HepG2 (cell line): ENCODE measurements around the gene VAMP2. TPM values are rescaled to one million over a fixed set of nuclear protein-coding genes. Genes with fewer than 3 reads are reported as not detected.

Source experiments
- ASH2L ChIP-seq: fragments of 300-600, 200-600 bp; sonication (generic); IDR thresholded peaks from 2 replicates; pipeline ENCODE4 v1.7.0; 2017; ENCODE audit warnings: low read depth, mild to moderate bottlenecking, moderate library complexity, mixed read lengths, low read length; ENCODE audit not compliant: insufficient read length
- CCDC6 ChIP-seq: sonication (generic); formaldehyde crosslinking; IDR thresholded peaks from 2 replicates; pipeline ENCODE4 v1.8.1; 2022; ENCODE audit warnings: mild to moderate bottlenecking, missing genetic modification reagents, moderate library complexity
- DZIP1 ChIP-seq: sonication (generic); formaldehyde crosslinking; IDR thresholded peaks from 2 replicates; pipeline ENCODE4 v1.5.0; 2020; ENCODE audit warnings: mild to moderate bottlenecking, missing genetic modification reagents
- FOXK1 ChIP-seq: sonication (generic); formaldehyde crosslinking; IDR thresholded peaks from 2 replicates; pipeline ENCODE4 v1.4.0; 2020; ENCODE audit warnings: low read depth, missing genetic modification reagents, borderline replicate concordance
- HCFC1 ChIP-seq: fragments of 150-350 bp; IDR thresholded peaks from 2 replicates; pipeline ENCODE4 v1.6.1; 2014; ENCODE audit warnings: low read depth, low read length
- HMG20B ChIP-seq: conservative IDR thresholded peaks from 2 replicates; pipeline ENCODE4 v1.6.1; 2016; ENCODE audit warnings: missing genetic modification reagents, missing compliant biosample characterization
- JUND ChIP-seq: sonication (generic); formaldehyde crosslinking; IDR thresholded peaks from 2 replicates; pipeline ENCODE4 v1.8.0; 2022; ENCODE audit warnings: mild to moderate bottlenecking, missing genetic modification reagents
- MTA1 ChIP-seq: sonication (generic); formaldehyde crosslinking; IDR thresholded peaks from 2 replicates; pipeline ENCODE4 v1.4.0; 2020; ENCODE audit warnings: missing genetic modification reagents, mild to moderate bottlenecking, borderline replicate concordance
- PATZ1 ChIP-seq: sonication (generic); formaldehyde crosslinking; IDR thresholded peaks from 2 replicates; pipeline ENCODE4 v1.4.0; 2020; ENCODE audit warnings: missing genetic modification reagents
- PBX2 ChIP-seq: IDR thresholded peaks from 2 replicates; pipeline ENCODE4 v1.6.1; 2016; ENCODE audit warnings: control low read depth
- PHF8 ChIP-seq: sonication (generic); formaldehyde crosslinking; IDR thresholded peaks from 2 replicates; pipeline ENCODE4 v1.5.0; 2020; ENCODE audit warnings: missing genetic modification reagents
- YEATS2 ChIP-seq: sonication (generic); formaldehyde crosslinking; IDR thresholded peaks from 2 replicates; pipeline ENCODE4 v1.4.0; 2020; ENCODE audit warnings: missing genetic modification reagents, borderline replicate concordance
- ZFP36L2 ChIP-seq: sonication (generic); formaldehyde crosslinking; IDR thresholded peaks from 2 replicates; pipeline ENCODE4 v1.4.0; 2020; ENCODE audit warnings: missing genetic modification reagents
- ZNF225 ChIP-seq: sonication (generic); formaldehyde crosslinking; IDR thresholded peaks from 2 replicates; pipeline ENCODE4 v1.4.0; 2020; ENCODE audit warnings: mild to moderate bottlenecking, missing genetic modification reagents
- ZNF3 ChIP-seq: IDR thresholded peaks from 2 replicates; pipeline ENCODE4 v1.7.0; 2017; ENCODE audit warnings: inconsistent platforms
- ZNF510 ChIP-seq: sonication (generic); formaldehyde crosslinking; IDR thresholded peaks from 2 replicates; pipeline ENCODE4 v1.4.0; 2020; ENCODE audit warnings: low read depth, mild to moderate bottlenecking, missing genetic modification reagents
- ZNF703 ChIP-seq: sonication (generic); formaldehyde crosslinking; IDR thresholded peaks from 2 replicates; pipeline ENCODE4 v1.5.1; 2020; ENCODE audit warnings: missing genetic modification reagents, mild to moderate bottlenecking, moderate library complexity, borderline replicate concordance
- ZNF704 ChIP-seq: sonication (generic); formaldehyde crosslinking; IDR thresholded peaks from 2 replicates; pipeline ENCODE4 v1.8.1; 2023; ENCODE audit warnings: mild to moderate bottlenecking, inconsistent platforms, moderate library complexity, missing genetic modification reagents, borderline replicate concordance
- ZNF724P ChIP-seq: sonication (generic); formaldehyde crosslinking; IDR thresholded peaks from 2 replicates; pipeline ENCODE4 v1.8.0; 2022; ENCODE audit warnings: missing genetic modification reagents, borderline replicate concordance
- ZNF747 ChIP-seq: sonication (generic); formaldehyde crosslinking; IDR thresholded peaks from 2 replicates; pipeline ENCODE4 v1.8.1; 2023; ENCODE audit warnings: missing genetic modification reagents, mild to moderate bottlenecking, borderline replicate concordance
- polyA plus RNA-seq, 8 experiments: library from polyadenylated mRNA; depleted of rRNA in 3 of 8; stranded (reverse) in 7 of 8; unstranded in 1 of 8; fragments of >200 nt; fragmentation: Illumina TruSeq in 4 of 8; extraction: Trizol in 4 of 8; gene quantifications; 2 replicates each; pipeline versions ENCODE4 v1.2.1 to v1.2.3, GENCODE V29; 2011 to 2016; ENCODE audit warnings: low read depth in 4 of 8, missing spikeins in 1 of 8, mixed read lengths in 1 of 8; ENCODE audit not compliant: insufficient read depth in 1 of 8
- total RNA-seq, 5 experiments: library from RNA; depleted of rRNA; stranded (reverse); fragments of >200 nt; fragmentation: Illumina TruSeq; extraction: Trizol; gene quantifications; 2 replicates each; pipeline ENCODE4 v1.2.3, GENCODE V29; 2016; ENCODE audit warnings: low read depth in 1 of 5

VAMP2 gene
- total and polyA plus RNA-seq, 2 of the 13 experiments (the other 11 are each of a cell fraction or from before 2014, with no cell fraction given) = 3.9 to 17.2 TPM

- no peak for TF ChIP-seq PBX2
- no peak for TF ChIP-seq ZNF747 (CRISPR knock-in tag)
- no peak for TF ChIP-seq ZNF724P (CRISPR knock-in tag)
- TF ChIP-seq ZNF704 (CRISPR knock-in tag) = no peak
- TF ChIP-seq CCDC6 = peak; percentile 71; the same call in 1 of the 2 replicates
- TF ChIP-seq HMG20B (CRISPR knock-in tag) = no peak
- no peak for TF ChIP-seq FOXK1 (CRISPR knock-in tag)
- TF ChIP-seq HCFC1 = no peak
- no peak for TF ChIP-seq ZNF225 (CRISPR knock-in tag)
- no peak for TF ChIP-seq DZIP1 (CRISPR knock-in tag)
- no peak for TF ChIP-seq ZNF510
- no peak for TF ChIP-seq ZNF3
- no peak for TF ChIP-seq YEATS2
- no peak for TF ChIP-seq ASH2L
- no peak for TF ChIP-seq ZNF703 (CRISPR knock-in tag)
- TF ChIP-seq PATZ1 (CRISPR knock-in tag) = no peak
- TF ChIP-seq MTA1 (CRISPR knock-in tag) = peak; percentile 57; the same call in 1 of the 2 replicates
- TF ChIP-seq JUND (CRISPR knock-in tag) = no peak
- TF ChIP-seq ZFP36L2 (CRISPR knock-in tag) = no peak
- no peak for TF ChIP-seq PHF8 (CRISPR knock-in tag)
Measured at GRCh38 chr17:8121681-8122421, 40.9 kb downstream of the VAMP2 start (continued).
